IMR-90 (cell line): ENCODE data around the gene SCNN1B. TPM values are rescaled to one million over a fixed set of nuclear protein-coding genes. Genes with fewer than 3 reads are reported as not detected.

Experiments used
- ATAC-seq: fragments of 200-7000 bp; cut with Tn5 transposase; 2 replicates; pipeline ENCODE4 v1.9.1; 2020; ENCODE audit warnings: low read depth, mild to moderate bottlenecking, moderate library complexity
- BruUV-seq: library from RNA; stranded (reverse); fragments of 400-500 nt; replicated peaks from 2 replicates; lab custom pipeline; 2021; lab: Mats Ljungman, UMichigan
- CTCF ChIA-PET: fragments of 300-600 bp; formaldehyde crosslinking; extraction: SDS; loops from one replicate; lab custom pipeline; 2021; ENCODE audit warnings: antibody characterized with exemption; lab: Yijun Ruan, JAX
- POLR2A ChIA-PET: fragments of 300-600 bp; sonication (Branson Sonifier 250); formaldehyde crosslinking; loops from one replicate; lab custom pipeline; 2022; ENCODE audit warnings: antibody characterized with exemption; ENCODE audit not compliant: unreplicated experiment; lab: Charles Lee
- DNase-seq: peaks from one replicate; pipeline ENCODE4 v3.0.0; 2013
- H2AFZ ChIP-seq: replicated peaks from 2 replicates; pipeline ENCODE3; 2013; ENCODE audit warnings: low read length, mild to moderate bottlenecking; ENCODE audit not compliant: poor library complexity
- H2AK5ac ChIP-seq: 2 replicates; pipeline ENCODE4 v1.6.1; 2013; ENCODE audit warnings: low read depth, low read length, inconsistent platforms
- H2AK9ac ChIP-seq: replicated peaks from 2 replicates; pipeline ENCODE3; 2013; ENCODE audit warnings: mild to moderate bottlenecking, low read depth, low read length, moderate library complexity; ENCODE audit not compliant: poor library complexity
- H2BK120ac ChIP-seq: 2 replicates; pipeline ENCODE4 v1.6.1; 2013; ENCODE audit warnings: low read depth, low read length, inconsistent platforms
- H2BK15ac ChIP-seq: 3 replicates; pipeline ENCODE4 v1.6.1; 2013; ENCODE audit warnings: low read depth, low read length, inconsistent platforms
- H2BK20ac ChIP-seq: 2 replicates; pipeline ENCODE4 v1.6.1; 2013; ENCODE audit warnings: low read depth, mild to moderate bottlenecking, inconsistent platforms, low read length, moderate library complexity
- H2BK5ac ChIP-seq: 2 replicates; pipeline ENCODE4 v1.6.1; 2013; ENCODE audit warnings: mild to moderate bottlenecking, low read depth, low read length, inconsistent platforms; ENCODE audit not compliant: poor library complexity, severe bottlenecking
- H3K14ac ChIP-seq: replicated peaks from 2 replicates; pipeline ENCODE4 v1.6.1; 2013; ENCODE audit warnings: low read depth, low read length, inconsistent platforms
- H3K18ac ChIP-seq: 2 replicates; pipeline ENCODE4 v1.6.1; 2013; ENCODE audit warnings: low read depth, low read length, control low read depth
- H3K23ac ChIP-seq: 2 replicates; pipeline ENCODE4 v1.6.1; 2013; ENCODE audit warnings: low read depth, low read length, inconsistent platforms
- H3K27ac ChIP-seq: 2 replicates; pipeline ENCODE4 v1.5.1; 2013; ENCODE audit warnings: mild to moderate bottlenecking, control low read depth, low read length; ENCODE audit not compliant: insufficient read depth
- H3K27me3 ChIP-seq: 2 replicates; pipeline ENCODE4 v1.6.1; 2013; ENCODE audit warnings: low read length; ENCODE audit not compliant: control insufficient read depth, insufficient read depth
- H3K36me3 ChIP-seq: 2 replicates; pipeline ENCODE4 v1.6.1; 2013; ENCODE audit warnings: low read length, mixed read lengths; ENCODE audit not compliant: control insufficient read depth, insufficient read depth
- H3K4ac ChIP-seq: 2 replicates; pipeline ENCODE4 v1.6.1; 2013; ENCODE audit warnings: low read depth, low read length, inconsistent platforms
- H3K4me1 ChIP-seq: 2 replicates; pipeline ENCODE4 v1.6.1; 2013; ENCODE audit warnings: low read length, mixed read lengths; ENCODE audit not compliant: control insufficient read depth, insufficient read depth
- H3K4me2 ChIP-seq: 2 replicates; pipeline ENCODE4 v1.6.1; 2013; ENCODE audit warnings: low read depth, mild to moderate bottlenecking, control low read depth, low read length, moderate library complexity
- H3K4me3 ChIP-seq: 2 replicates; pipeline ENCODE4 v1.5.1; 2013; ENCODE audit warnings: low read depth, mild to moderate bottlenecking, control low read depth, low read length, moderate library complexity; ENCODE audit not compliant: insufficient read depth
- H3K56ac ChIP-seq: 2 replicates; pipeline ENCODE4 v1.6.1; 2013; ENCODE audit warnings: low read length, inconsistent platforms; ENCODE audit not compliant: insufficient read depth; ENCODE audit errors: extremely low read depth
- H3K79me1 ChIP-seq, 2 experiments: 2 replicates each; pipeline ENCODE4 v1.6.1; 2013; ENCODE audit warnings: low read length in 2 of 2, inconsistent platforms in 1 of 2, low read depth in 1 of 2
- H3K9ac ChIP-seq: 2 replicates; pipeline ENCODE4 v1.6.1; 2013; ENCODE audit warnings: low read depth, low read length, control low read depth
- H3K9me1 ChIP-seq: 2 replicates; pipeline ENCODE4 v1.6.1; 2013; ENCODE audit warnings: low read length, inconsistent platforms; ENCODE audit not compliant: insufficient read depth
- H3K9me3 ChIP-seq: 2 replicates; pipeline ENCODE4 v1.6.1; 2013; ENCODE audit warnings: low read length; ENCODE audit not compliant: control insufficient read depth, insufficient read depth
- H4K20me1 ChIP-seq: 2 replicates; pipeline ENCODE4 v1.6.1; 2013; ENCODE audit warnings: low read length, inconsistent platforms; ENCODE audit not compliant: insufficient read depth
- H4K5ac ChIP-seq: 2 replicates; pipeline ENCODE4 v1.6.1; 2013; ENCODE audit warnings: mild to moderate bottlenecking, low read depth, low read length, control low read depth
- H4K8ac ChIP-seq, 2 experiments: 2 replicates each; pipeline ENCODE4 v1.6.1; 2013; ENCODE audit warnings: low read depth in 2 of 2, low read length in 2 of 2, control low read depth in 1 of 2, inconsistent platforms in 1 of 2
- H4K91ac ChIP-seq: 2 replicates; pipeline ENCODE4 v1.6.1; 2013; ENCODE audit warnings: low read depth, low read length, inconsistent platforms; ENCODE audit not compliant: insufficient read depth
- BHLHE40 ChIP-seq: fragments of 150-350 bp; IDR thresholded peaks from 2 replicates; pipeline ENCODE4 v1.6.1; 2016; ENCODE audit warnings: mild to moderate bottlenecking, low read depth, low read length
- CEBPB ChIP-seq: IDR thresholded peaks from 2 replicates; pipeline ENCODE4 v1.6.1; 2012; ENCODE audit warnings: low read depth, low read length, improper control_type of control experiment
- CHD1 ChIP-seq: IDR thresholded peaks from 2 replicates; pipeline ENCODE4 v1.6.1; 2012; ENCODE audit warnings: low read depth, low read length, improper control_type of control experiment
- CTCF ChIP-seq: conservative IDR thresholded peaks from 2 replicates; pipeline ENCODE4 v1.5.1; 2012; ENCODE audit warnings: mild to moderate bottlenecking, low read depth, low read length, improper control_type of control experiment
- ELK1 ChIP-seq: fragments of 150-350 bp; IDR thresholded peaks from 2 replicates; pipeline ENCODE4 v1.6.1; 2016; ENCODE audit warnings: low read depth, mild to moderate bottlenecking, low read length, moderate library complexity, borderline replicate concordance
- FOS ChIP-seq: fragments of 150-350 bp; IDR thresholded peaks from 2 replicates; pipeline ENCODE4 v1.6.1; 2016; ENCODE audit warnings: low read depth, low read length
- MAFK ChIP-seq: IDR thresholded peaks from 2 replicates; pipeline ENCODE4 v1.6.1; 2012; ENCODE audit warnings: low read depth, low read length, improper control_type of control experiment
- MAZ ChIP-seq: IDR thresholded peaks from 2 replicates; pipeline ENCODE4 v1.6.1; 2012; ENCODE audit warnings: low read depth, mild to moderate bottlenecking, low read length, improper control_type of control experiment, moderate library complexity, borderline replicate concordance
- MXI1 ChIP-seq: IDR thresholded peaks from 2 replicates; pipeline ENCODE4 v1.6.1; 2012; ENCODE audit warnings: low read depth, mild to moderate bottlenecking, low read length, moderate library complexity, borderline replicate concordance
- NFE2L2 ChIP-seq: fragments of 150-350 bp; IDR thresholded peaks from 2 replicates; pipeline ENCODE4 v1.6.1; 2016; ENCODE audit warnings: low read depth, mild to moderate bottlenecking, low read length
- POLR2A ChIP-seq: IDR thresholded peaks from 2 replicates; pipeline ENCODE4 v1.6.1; 2012; ENCODE audit warnings: mild to moderate bottlenecking, low read depth, low read length
- RAD21 ChIP-seq: IDR thresholded peaks from 2 replicates; pipeline ENCODE4 v1.6.1; 2012; ENCODE audit warnings: low read length, improper control_type of control experiment
- RCOR1 ChIP-seq: IDR thresholded peaks from 2 replicates; pipeline ENCODE4 v1.6.1; 2012; ENCODE audit warnings: mild to moderate bottlenecking, low read length, improper control_type of control experiment; ENCODE audit not compliant: insufficient replicate concordance
- RFX5 ChIP-seq: IDR thresholded peaks from 2 replicates; pipeline ENCODE4 v1.8.0; 2012; ENCODE audit warnings: low read depth, mild to moderate bottlenecking, low read length, moderate library complexity
- SMC3 ChIP-seq: fragments of 150-350 bp; IDR thresholded peaks from 2 replicates; pipeline ENCODE4 v1.6.1; 2016; ENCODE audit warnings: low read depth, mild to moderate bottlenecking, antibody characterized with exemption, low read length, moderate library complexity
- USF2 ChIP-seq: fragments of 150-350 bp; IDR thresholded peaks from 2 replicates; pipeline ENCODE4 v1.6.1; 2017; ENCODE audit warnings: mild to moderate bottlenecking, antibody characterized with exemption, low read length, low read depth
- WGBS, 2 experiments: methylation state at CpG; one replicate each; pipeline versions ENCODE4 v1.1.5 to v1.1.7; 2013; ENCODE audit warnings: missing lambda C conversion rate in 2 of 2; ENCODE audit not compliant: insufficient read length in 1 of 2; ENCODE audit errors: extremely low coverage in 2 of 2; 5-methylcytosine and 5-hydroxymethylcytosine counted together
- dilution Hi-C: fragments of 300-500 bp; cut with HindIII; formaldehyde crosslinking; loops from one replicate; pipeline ENCODE4 v1.14.3; 2018; ENCODE audit warnings: low sequenced_read_pairs; ENCODE audit not compliant: unreplicated experiment
- in situ Hi-C: fragments of 300-500 bp; cut with MboI; formaldehyde crosslinking; loops from 3 replicates; pipeline ENCODE4 v1.14.3; 2019; ENCODE audit warnings: low sequenced_read_pairs, inconsistent platforms, mixed read lengths
- intact Hi-C: fragments of 100-400 bp; cut with micrococcal nuclease; formaldehyde crosslinking; loops from 2 replicates; pipeline ENCODE4 v1.10.0; 2022
- polyA plus RNA-seq, 3 experiments: library from polyadenylated mRNA; depleted of rRNA; stranded (reverse); fragments of >200 nt; gene quantifications; 2 replicates each; pipeline ENCODE4 v1.2.3, GENCODE V29; 2012; ENCODE audit warnings: low replicate concordance in 1 of 3
- total RNA-seq: library from RNA; depleted of rRNA; stranded (reverse); fragments of >200 nt; gene quantifications from 2 replicates; pipeline ENCODE4 v1.2.3, GENCODE V29; 2012

SCNN1B gene
- total and polyA plus RNA-seq, 2 of the 4 experiments (the other 2 are of a cell fraction), result not detected

- Histone ChIP-seq H3K4me3 (no peak overlapping the region), H2AK5ac (no peak overlapping the region), H2BK15ac (no peak overlapping the region), H3K9me1 (no peaks in the 10 kb centered on the region), H4K91ac (no peak overlapping the region), H3K9ac (no peak overlapping the region), H2AFZ (no peak overlapping the region), H4K8ac (no peak overlapping the region), H3K14ac (no peak overlapping the region), H3K56ac (no peak overlapping the region), H3K4ac (no peak overlapping the region), H4K20me1 (no peaks in the 10 kb centered on the region), H3K27ac (no peak overlapping the region), H3K9me3 (no peaks in the 10 kb centered on the region), H2BK120ac (no peak overlapping the region), H3K27me3 (no peaks in the 10 kb centered on the region; the same call in 1 of the 2 replicates), H3K18ac (no peak overlapping the region), H2AK9ac (no peak overlapping the region), H3K4me2 (no peak overlapping the region), H3K23ac (no peak overlapping the region), H3K36me3 (no peaks in the 10 kb centered on the region), H3K79me1 (no peaks in the 10 kb centered on the region), H3K4me1 (no peaks in the 10 kb centered on the region), H2BK20ac (no peak overlapping the region), H2BK5ac (no peak overlapping the region), H4K5ac (no peak overlapping the region)
- ChIA-PET CTCF (no interaction called here), POLR2A (no interaction called here)
- ATAC-seq, result no peak
- no TSS peak for BruUV-seq
- dilution Hi-C loops, result no loop called here
- 40% methylated on average over 1 of the region's 8 CpGs; no CpG with 5 or more reads in 1 of the 2 experiments for WGBS, 2 experiments
- intact Hi-C loops, result no loop called here
- TF ChIP-seq ELK1 (no peak), MAZ (no peak), NFE2L2 (no peak), SMC3 (no peak), RAD21 (no peak), CHD1 (no peak), BHLHE40 (no peak), RFX5 (no peak), POLR2A (no peak), MXI1 (no peak), RCOR1 (no peak), CEBPB (no peak), MAFK (no peak), CTCF (no peak), FOS (no peak), USF2 (no peak)
- in situ Hi-C loops, result no loop called here
- no peak for DNase-seq
Observed at GRCh38 chr16:23330161-23330560, 28.1 kb downstream of the SCNN1B start.
